ENCODE data around the gene CHRNB2.

DNA sequence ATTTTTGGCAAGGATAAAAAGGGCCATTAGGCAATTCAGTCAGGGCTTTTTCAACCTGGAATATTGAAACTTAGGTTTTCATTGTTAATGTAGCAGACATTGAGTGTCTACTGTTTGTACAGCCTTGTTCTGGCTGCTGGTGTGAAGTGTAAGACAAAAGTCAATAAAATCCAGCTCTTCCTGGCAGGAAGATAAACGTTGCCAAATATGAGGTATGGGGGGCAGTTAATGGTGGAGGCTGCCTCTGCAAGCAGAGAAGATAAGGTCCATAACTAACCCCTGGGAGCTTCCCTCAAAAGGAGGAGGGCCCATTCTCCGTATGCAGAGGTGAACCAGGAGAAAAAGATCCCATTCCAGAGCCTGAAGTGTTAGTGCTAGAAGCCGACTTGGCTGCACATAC, 45.9 kb upstream of the CHRNB2 start:
- TF ChIP-seq EZH2 (IDR thresholded peaks at IDR 0.05; ENCODE audit: insufficient read depth, poor library complexity, severe bottlenecking) (no peak), EZH2phosphoT487 (IDR thresholded peaks at IDR 0.05; ENCODE audit: insufficient read depth, low read depth) (no peak)

All from GM23248 (cell line).